HepG2 (cell line): ENCODE results near the gene NAB2. TPM values are rescaled to one million over a fixed set of nuclear protein-coding genes. Genes with fewer than 3 reads are reported as not detected.

ENCODE experiments used
- BCL3 ChIP-seq: sonication (generic); formaldehyde crosslinking; IDR thresholded peaks from 2 replicates; pipeline ENCODE4 v1.5.1; 2020; ENCODE audit warnings: mild to moderate bottlenecking, missing genetic modification reagents, moderate library complexity
- DMTF1 ChIP-seq: sonication (generic); formaldehyde crosslinking; IDR thresholded peaks from 2 replicates; pipeline ENCODE4 v1.4.0; 2020; ENCODE audit warnings: mild to moderate bottlenecking, missing genetic modification reagents
- E2F1 ChIP-seq: sonication (generic); formaldehyde crosslinking; IDR thresholded peaks from 2 replicates; pipeline ENCODE4 v1.5.0; 2020; ENCODE audit warnings: missing genetic modification reagents
- EEA1 ChIP-seq: sonication (generic); formaldehyde crosslinking; IDR thresholded peaks from 2 replicates; pipeline ENCODE4 v1.5.1; 2020; ENCODE audit warnings: mild to moderate bottlenecking, missing genetic modification reagents, borderline replicate concordance
- FOXK2 ChIP-seq: fragments of 450-650 bp; IDR thresholded peaks from 2 replicates; pipeline ENCODE4 v1.6.1; 2016
- GMEB1 ChIP-seq: sonication (generic); formaldehyde crosslinking; IDR thresholded peaks from 2 replicates; pipeline ENCODE4 v1.5.1; 2020; ENCODE audit warnings: missing genetic modification reagents, mild to moderate bottlenecking, borderline replicate concordance
- MXI1 ChIP-seq: IDR thresholded peaks from 3 replicates; pipeline ENCODE4 v1.6.1; 2012; ENCODE audit warnings: low read depth, low read length, inconsistent platforms, borderline replicate concordance
- MZF1 ChIP-seq: sonication (generic); formaldehyde crosslinking; IDR thresholded peaks from 2 replicates; pipeline ENCODE4 v1.8.1; 2023; ENCODE audit warnings: mild to moderate bottlenecking, missing genetic modification reagents, borderline replicate concordance
- RCOR2 ChIP-seq: IDR thresholded peaks from 2 replicates; pipeline ENCODE4 v1.6.1; 2016; ENCODE audit warnings: missing biosample characterization, missing genetic modification reagents
- RFXANK ChIP-seq: IDR thresholded peaks from 2 replicates; pipeline ENCODE4 v1.6.1; 2016
- SMAD9 ChIP-seq: sonication (generic); formaldehyde crosslinking; IDR thresholded peaks from 2 replicates; pipeline ENCODE4 v1.5.1; 2020; ENCODE audit warnings: mild to moderate bottlenecking, missing genetic modification reagents
- SNAPC4 ChIP-seq: sonication (generic); formaldehyde crosslinking; IDR thresholded peaks from 2 replicates; pipeline ENCODE4 v1.4.0; 2020; ENCODE audit warnings: mild to moderate bottlenecking, missing genetic modification reagents
- ZNF530 ChIP-seq: sonication (generic); formaldehyde crosslinking; IDR thresholded peaks from 2 replicates; pipeline ENCODE4 v1.5.0; 2020; ENCODE audit warnings: low read depth, mild to moderate bottlenecking, missing genetic modification reagents
- ZNF749 ChIP-seq: sonication (generic); formaldehyde crosslinking; IDR thresholded peaks from 2 replicates; pipeline ENCODE4 v1.8.0; 2022; ENCODE audit warnings: mild to moderate bottlenecking, missing genetic modification reagents, moderate library complexity, borderline replicate concordance
- polyA plus RNA-seq, 8 experiments: library from polyadenylated mRNA; depleted of rRNA in 3 of 8; stranded (reverse) in 7 of 8; unstranded in 1 of 8; fragments of >200 nt; fragmentation: Illumina TruSeq in 4 of 8; extraction: Trizol in 4 of 8; gene quantifications; 2 replicates each; pipeline versions ENCODE4 v1.2.1 to v1.2.3, GENCODE V29; 2011 to 2016; ENCODE audit warnings: low read depth in 4 of 8, missing spikeins in 1 of 8, mixed read lengths in 1 of 8; ENCODE audit not compliant: insufficient read depth in 1 of 8
- total RNA-seq, 5 experiments: library from RNA; depleted of rRNA; stranded (reverse); fragments of >200 nt; fragmentation: Illumina TruSeq; extraction: Trizol; gene quantifications; 2 replicates each; pipeline ENCODE4 v1.2.3, GENCODE V29; 2016; ENCODE audit warnings: low read depth in 1 of 5
- TF ChIP-seq, protein P1 (sequence below): fragments of 450-650 bp; IDR thresholded peaks from 2 replicates; pipeline ENCODE4 v1.6.1; 2017

NAB2 gene
- total and polyA plus RNA-seq, 2 of the 13 experiments (the other 11 are each of a cell fraction or from before 2014, with no cell fraction given), result 11.7 to 12.9 TPM

DNA sequence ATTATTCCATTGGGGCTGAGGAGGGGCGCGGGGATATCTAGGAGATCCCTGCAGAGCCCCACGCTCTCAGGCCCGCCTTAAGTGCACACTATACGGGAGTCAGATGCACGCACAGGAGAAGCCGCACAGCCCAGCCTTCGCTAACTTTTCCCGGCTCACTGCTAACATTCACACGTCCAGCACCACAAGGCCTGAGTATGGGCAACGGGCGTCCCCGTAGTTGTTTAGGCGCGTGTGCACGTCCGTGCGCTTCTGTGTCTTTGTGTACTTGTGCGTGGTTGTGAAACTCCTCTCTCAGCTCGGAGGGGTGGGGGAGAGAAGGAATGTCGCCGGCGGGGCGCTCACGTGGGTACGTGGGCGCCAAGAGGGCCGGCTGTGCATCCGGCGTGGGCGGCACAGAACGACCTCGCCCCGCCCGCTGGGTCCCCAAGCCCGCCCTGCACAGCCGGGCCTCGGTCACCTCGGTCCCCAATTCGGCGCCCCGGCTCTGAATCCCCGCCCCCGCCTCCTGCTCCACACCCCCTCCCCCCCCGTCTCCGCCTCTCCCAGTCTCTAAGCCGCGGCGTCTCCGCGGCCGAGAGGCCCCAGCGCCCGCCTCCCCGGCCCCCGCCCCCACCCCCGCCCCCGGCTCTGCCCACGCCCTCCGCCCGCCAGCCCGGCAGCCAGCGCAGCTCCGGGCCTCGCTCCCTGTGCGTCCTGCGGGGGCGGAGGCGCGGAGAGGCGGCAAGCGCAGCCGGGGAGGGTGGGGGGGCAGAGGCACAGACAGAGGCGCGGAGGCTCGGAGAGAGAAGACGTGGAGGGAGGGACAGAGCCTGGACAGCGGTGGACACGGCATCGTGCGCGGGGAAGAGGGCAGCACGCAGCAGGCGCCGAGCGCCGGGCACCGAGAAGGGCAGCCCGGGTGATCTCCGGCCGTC is at the start of gene NAB2 (continued):
- TF ChIP-seq GMEB1, result peak; percentile 74
- TF ChIP-seq SMAD9, result no peak
- TF ChIP-seq ZNF749 (CRISPR knock-in tag), result no peak
- TF ChIP-seq MZF1 (CRISPR knock-in tag), result no peak
- no peak for TF ChIP-seq ZNF530
- 0 out of 2 replicates have a peak, but pooled peaks have one; percentile 47 for TF ChIP-seq FOXK2
- peak; percentile 84 for TF ChIP-seq E2F1
- peak; percentile 92 for TF ChIP-seq MXI1
- TF ChIP-seq RCOR2 (CRISPR knock-in tag), result no peak
- TF ChIP-seq SNAPC4, result no peak
- TF ChIP-seq EEA1 (CRISPR knock-in tag), result no peak
- TF ChIP-seq RFXANK (CRISPR knock-in tag), result 0 out of 2 replicates have a peak, but pooled peaks have one; percentile 28
- TF ChIP-seq BCL3 (CRISPR knock-in tag), result no peak
- TF ChIP-seq DMTF1, result 0 out of 2 replicates have a peak, but pooled peaks have one; percentile 42
- TF ChIP-seq, protein P1, sequence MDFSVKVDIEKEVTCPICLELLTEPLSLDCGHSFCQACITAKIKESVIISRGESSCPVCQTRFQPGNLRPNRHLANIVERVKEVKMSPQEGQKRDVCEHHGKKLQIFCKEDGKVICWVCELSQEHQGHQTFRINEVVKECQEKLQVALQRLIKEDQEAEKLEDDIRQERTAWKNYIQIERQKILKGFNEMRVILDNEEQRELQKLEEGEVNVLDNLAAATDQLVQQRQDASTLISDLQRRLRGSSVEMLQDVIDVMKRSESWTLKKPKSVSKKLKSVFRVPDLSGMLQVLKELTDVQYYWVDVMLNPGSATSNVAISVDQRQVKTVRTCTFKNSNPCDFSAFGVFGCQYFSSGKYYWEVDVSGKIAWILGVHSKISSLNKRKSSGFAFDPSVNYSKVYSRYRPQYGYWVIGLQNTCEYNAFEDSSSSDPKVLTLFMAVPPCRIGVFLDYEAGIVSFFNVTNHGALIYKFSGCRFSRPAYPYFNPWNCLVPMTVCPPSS, result no peak
